BJ (cell line): ENCODE measurements around the gene GJA4. TPM values are rescaled to one million over a fixed set of nuclear protein-coding genes. Genes with fewer than 3 reads are reported as not detected.

Experiments used
- CTCF ChIA-PET: fragments of 350-600 bp; formaldehyde crosslinking; extraction: SDS; loops from one replicate; lab custom pipeline; 2021; ENCODE audit warnings: antibody characterized with exemption, inconsistent platforms; lab: Yijun Ruan, JAX
- POLR2A ChIA-PET: fragments of 300-600 bp; sonication (Branson Sonifier 250); formaldehyde crosslinking; extraction: SDS; loops from one replicate; lab custom pipeline; 2021; ENCODE audit warnings: antibody characterized with exemption; lab: Charles Lee
- DNase-seq: peaks from one replicate; pipeline ENCODE4 v3.0.0-alpha.2; 2011; ENCODE audit warnings: low read depth
- H3K27me3 ChIP-seq: 2 replicates; pipeline ENCODE4 v1.6.0; 2011; ENCODE audit warnings: low read length; ENCODE audit not compliant: control insufficient read depth, insufficient read depth
- H3K36me3 ChIP-seq: 2 replicates; pipeline ENCODE4 v1.5.1; 2011; ENCODE audit warnings: low read length; ENCODE audit not compliant: control insufficient read depth, insufficient read depth
- H3K4me3 ChIP-seq: 2 replicates; pipeline ENCODE4 v1.5.1; 2011; ENCODE audit warnings: low read depth, mild to moderate bottlenecking, control low read depth, low read length
- polyA plus RNA-seq: library from polyadenylated mRNA; depleted of rRNA; stranded (reverse); fragments of >200 nt; gene quantifications from 2 replicates; pipeline ENCODE4 v1.2.3, GENCODE V29; 2011
- TF ChIP-seq, protein P1 (sequence below): IDR thresholded peaks from 2 replicates; pipeline ENCODE4 v1.5.1; 2011; ENCODE audit warnings: low read depth, mild to moderate bottlenecking, control low read depth, inconsistent platforms, low read length, moderate library complexity; ENCODE audit not compliant: insufficient read depth

Gene GJA4
- polyA plus RNA-seq, 1 experiment = not detected

DNA sequence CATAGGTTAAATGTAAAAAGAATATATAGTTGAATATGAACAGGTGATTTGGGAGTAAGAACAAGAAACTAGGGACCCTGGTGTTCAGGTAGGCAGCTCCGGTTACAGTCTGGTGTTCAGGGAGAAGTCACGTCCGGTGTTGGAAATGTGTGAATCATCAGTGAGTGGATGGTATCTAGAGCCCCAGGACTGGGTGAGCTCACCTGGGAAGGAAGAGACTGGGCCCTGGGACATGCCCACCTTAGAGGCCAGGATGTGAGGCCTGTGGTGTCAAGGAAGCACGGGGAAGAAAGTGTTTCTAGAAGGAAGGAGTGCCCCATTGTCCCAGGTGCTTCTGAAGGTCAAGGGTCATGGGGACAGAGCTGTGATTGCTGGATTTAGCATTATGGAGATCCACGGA, 13.3 kb upstream of the GJA4 start:
- no peak for DNase-seq
- H3K27me3 ChIP-seq = peaks cover 16% of the 10 kb centered on the region
- ChIA-PET CTCF (interaction anchor here (1.4 to 2.2 kb wide), 4 partner anchors 10 to 87 kb away, joined by 3 to 7 read pairs (median 6); no protein-coding TSS in a partner anchor), POLR2A (no interaction called here)
- no peaks in the 10 kb centered on the region for H3K36me3 ChIP-seq
- H3K4me3 ChIP-seq = no peak overlapping the region
- TF ChIP-seq, protein P1, sequence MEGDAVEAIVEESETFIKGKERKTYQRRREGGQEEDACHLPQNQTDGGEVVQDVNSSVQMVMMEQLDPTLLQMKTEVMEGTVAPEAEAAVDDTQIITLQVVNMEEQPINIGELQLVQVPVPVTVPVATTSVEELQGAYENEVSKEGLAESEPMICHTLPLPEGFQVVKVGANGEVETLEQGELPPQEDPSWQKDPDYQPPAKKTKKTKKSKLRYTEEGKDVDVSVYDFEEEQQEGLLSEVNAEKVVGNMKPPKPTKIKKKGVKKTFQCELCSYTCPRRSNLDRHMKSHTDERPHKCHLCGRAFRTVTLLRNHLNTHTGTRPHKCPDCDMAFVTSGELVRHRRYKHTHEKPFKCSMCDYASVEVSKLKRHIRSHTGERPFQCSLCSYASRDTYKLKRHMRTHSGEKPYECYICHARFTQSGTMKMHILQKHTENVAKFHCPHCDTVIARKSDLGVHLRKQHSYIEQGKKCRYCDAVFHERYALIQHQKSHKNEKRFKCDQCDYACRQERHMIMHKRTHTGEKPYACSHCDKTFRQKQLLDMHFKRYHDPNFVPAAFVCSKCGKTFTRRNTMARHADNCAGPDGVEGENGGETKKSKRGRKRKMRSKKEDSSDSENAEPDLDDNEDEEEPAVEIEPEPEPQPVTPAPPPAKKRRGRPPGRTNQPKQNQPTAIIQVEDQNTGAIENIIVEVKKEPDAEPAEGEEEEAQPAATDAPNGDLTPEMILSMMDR = no peak

DNA sequence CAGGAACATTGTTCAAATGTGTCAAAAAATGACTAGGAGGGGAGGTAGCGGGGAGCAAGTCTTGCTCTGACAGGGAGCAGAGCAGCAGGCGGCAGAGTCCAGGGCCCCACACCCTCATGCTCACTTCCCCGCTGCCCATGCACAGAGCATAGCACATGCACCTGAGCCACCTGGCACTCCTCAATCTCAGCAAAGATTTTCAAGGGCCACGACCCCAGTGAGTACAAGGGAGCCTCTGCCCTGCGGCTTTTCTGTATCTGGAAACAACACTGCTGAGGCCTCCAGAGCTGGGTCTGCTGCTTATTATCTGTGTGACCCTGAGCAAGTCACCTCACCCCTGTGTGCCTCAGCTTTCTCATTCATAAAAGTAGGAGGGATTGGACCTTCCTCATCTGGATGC, 12.8 kb upstream of the GJA4 start:
- TF ChIP-seq, protein P1 = no peak
- POLR2A ChIA-PET = no interaction called here
- DNase-seq = no peak

DNA sequence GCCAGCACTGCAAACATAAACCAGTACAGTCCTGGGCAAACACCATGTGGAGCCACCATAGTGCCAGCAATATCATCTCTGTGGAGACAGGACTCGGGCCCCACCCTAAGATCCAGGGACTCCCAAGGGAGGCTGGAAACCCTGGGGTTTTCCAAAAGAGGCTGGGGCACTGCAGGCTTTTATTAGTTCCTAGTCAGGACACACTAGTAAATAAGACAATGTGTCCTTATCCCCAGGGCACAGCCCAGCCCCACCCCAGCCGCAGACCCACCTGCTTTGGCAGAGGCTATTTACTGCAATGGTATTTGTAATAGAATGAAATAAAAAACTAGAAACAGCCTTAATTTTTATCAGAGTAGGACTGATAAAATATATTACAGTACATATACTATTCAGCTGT, 12.3 kb upstream of the GJA4 start:
- no peak for DNase-seq
- ChIA-PET CTCF (interaction anchor here (1.0 to 2.2 kb wide), 4 partner anchors 10 to 86 kb away, joined by 3 to 7 read pairs (median 4); no protein-coding TSS in a partner anchor), POLR2A (interaction anchor here (0.6 kb wide), 1 partner anchor 1874 kb away, joined by 3 read pairs; no protein-coding TSS in a partner anchor)
- TF ChIP-seq, protein P1 = no peak
- Histone ChIP-seq H3K4me3 (no peak overlapping the region), H3K36me3 (no peaks in the 10 kb centered on the region), H3K27me3 (peaks cover 16% of the 10 kb centered on the region)

More for the DNA sequence above, 12.8 kb upstream of the GJA4 start:
- peaks cover 16% of the 10 kb centered on the region for H3K27me3 ChIP-seq
- CTCF ChIA-PET = interaction anchor here (1.6 to 2.2 kb wide), 3 partner anchors 10 to 87 kb away, joined by 3 to 7 read pairs (median 6); no protein-coding TSS in a partner anchor
- no peaks in the 10 kb centered on the region for H3K36me3 ChIP-seq
- no peak overlapping the region for H3K4me3 ChIP-seq

DNA sequence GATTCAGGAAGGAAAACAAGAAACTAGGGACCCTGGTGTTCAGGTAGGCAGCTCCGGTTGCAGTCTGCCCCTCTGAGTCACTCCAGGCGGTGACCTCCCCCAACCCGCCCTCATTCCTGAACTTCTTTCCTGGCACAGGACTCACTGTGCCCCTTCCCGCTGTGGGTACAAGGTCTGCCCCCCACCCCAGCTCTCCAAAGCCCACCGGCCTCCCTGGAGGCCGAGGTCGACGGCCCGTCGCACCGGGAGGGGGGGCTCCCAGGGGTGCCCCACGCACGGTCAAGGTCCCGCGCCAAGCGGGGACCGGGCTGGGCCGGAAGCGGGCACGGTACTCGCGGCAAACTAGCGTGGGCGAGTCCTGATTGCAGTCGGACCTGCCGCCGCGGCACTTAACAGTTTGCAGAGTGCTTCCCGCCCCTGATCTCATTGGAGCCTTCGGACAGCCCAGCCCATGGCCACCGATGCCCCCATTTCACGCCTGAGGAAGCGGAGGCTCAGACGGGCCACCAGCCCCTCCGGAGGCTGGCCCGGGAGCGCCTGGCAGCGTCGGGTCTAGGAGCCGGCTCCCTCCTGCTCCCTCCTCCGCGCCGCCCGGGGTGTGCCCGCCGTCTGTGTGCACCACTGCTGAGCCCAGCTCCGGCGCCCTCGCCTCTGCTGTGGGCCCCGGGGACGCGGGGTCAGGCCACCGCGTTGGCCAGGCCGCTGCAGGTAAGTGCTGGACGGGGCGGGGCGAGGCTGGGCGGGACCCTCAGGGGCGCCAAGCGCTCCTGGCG, 11.5 kb upstream of the GJA4 start, which contains the start of gene GJB3:
Gene GJB3 (plus strand): TSS at position 144 of the 773 bp plus-strand sequence. CDS start 3,549 bp downstream, outside the sequence.
- TF ChIP-seq, protein P1 = no peak
- Histone ChIP-seq H3K36me3 (no peaks in the 10 kb centered on the region), H3K27me3 (peaks cover 20% of the 10 kb centered on the region), H3K4me3 (peak within 1 kb of the TSS; percentile 29)
- DNase-seq = no peak
- ChIA-PET CTCF (interaction anchor here (1.0 to 1.6 kb wide), 5 partner anchors 9 to 85 kb away, joined by 3 to 4 read pairs (median 3); partner anchors contain the start of gene SMIM12), POLR2A (no interaction called here)

DNA sequence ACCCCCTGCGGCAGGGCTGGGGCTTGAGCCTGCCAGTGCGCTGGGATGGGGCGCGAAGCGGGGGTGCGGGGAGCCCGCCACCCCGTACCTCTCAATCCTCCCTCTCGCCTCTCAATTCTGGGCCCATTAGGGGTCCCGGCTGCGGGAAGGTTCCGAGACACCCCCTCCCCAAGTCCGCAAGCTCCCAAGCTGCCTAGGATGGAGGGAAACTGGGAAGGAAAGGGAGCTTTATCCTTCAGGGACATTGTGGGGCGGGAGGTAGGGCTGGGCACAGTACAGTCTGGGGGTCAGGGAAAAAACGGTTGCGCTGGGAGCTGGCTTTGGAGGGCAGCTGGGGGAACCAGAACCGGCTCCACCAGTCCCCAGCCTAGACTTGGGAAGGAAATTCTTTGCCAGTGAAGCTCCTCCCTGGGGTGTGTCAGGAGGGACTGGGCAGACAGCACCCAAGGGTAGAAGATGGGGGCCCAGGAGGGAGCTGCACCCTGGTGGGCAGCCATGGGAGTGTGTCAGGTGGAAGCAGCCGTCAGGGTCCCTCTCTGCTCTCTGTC, 10.9 kb upstream of the GJA4 start:
- DNase-seq = no peak
- TF ChIP-seq, protein P1 = no peak
- ChIA-PET CTCF (interaction anchor here (1.1 to 1.5 kb wide), 3 partner anchors 70 to 84 kb away, joined by 3 to 4 read pairs (median 4); partner anchors contain the start of gene SMIM12), POLR2A (no interaction called here)
- Histone ChIP-seq H3K36me3 (no peaks in the 10 kb centered on the region), H3K27me3 (peaks cover 20% of the 10 kb centered on the region), H3K4me3 (no peak overlapping the region)
